ENCODE measurements around the gene NPIPA5. TPM values are rescaled to one million over a fixed set of nuclear protein-coding genes. Genes with fewer than 3 reads are reported as not detected.
"Not testable (repeated sequence)": the region's sequence is repeated elsewhere in the genome, so short reads cannot be mapped to it uniquely, and the experiment has no call there.

NPIPA5 gene
- total RNA-seq, 1 donor: 2.0 TPM

- H3K4me3 ChIP-seq (ENCODE audit: low read length); H3K9me3 ChIP-seq (ENCODE audit: low read depth, low read length); H3K27me3 ChIP-seq (ENCODE audit: insufficient read depth, low read length); H3K4me1 ChIP-seq (ENCODE audit: insufficient read depth, low read length): not testable (repeated sequence)
Observed at GRCh38 chr16:15338986-15339385, 39.1 kb downstream of the NPIPA5 start.

GRCh38 chr16:15337974-15338605 lies 40.0 kb downstream of the NPIPA5 start:
- H3K27me3 ChIP-seq (ENCODE audit: insufficient read depth, low read length); H3K4me1 ChIP-seq (ENCODE audit: insufficient read depth, low read length); H3K9me3 ChIP-seq (ENCODE audit: low read depth, low read length); H3K4me3 ChIP-seq (ENCODE audit: low read length): not testable (repeated sequence)

GRCh38 chr16:15335609-15336008 lies 42.5 kb downstream of the NPIPA5 start:
- H3K4me3 ChIP-seq (ENCODE audit: low read length): not testable (repeated sequence)

GRCh38 chr16:15333969-15334368 lies 44.1 kb downstream of the NPIPA5 start:
- not testable (repeated sequence) for H3K4me1 ChIP-seq (ENCODE audit: insufficient read depth, low read length); H3K4me3 ChIP-seq (ENCODE audit: low read length); H3K27me3 ChIP-seq (ENCODE audit: insufficient read depth, low read length); H3K9me3 ChIP-seq (ENCODE audit: low read depth, low read length)

More at GRCh38 chr16:15335609-15336008, 42.5 kb downstream of the NPIPA5 start:
- not testable (repeated sequence) for H3K9me3 ChIP-seq (ENCODE audit: low read depth, low read length); H3K4me1 ChIP-seq (ENCODE audit: insufficient read depth, low read length); H3K27me3 ChIP-seq (ENCODE audit: insufficient read depth, low read length)

GRCh38 chr16:15330978-15331377 lies 47.1 kb downstream of the NPIPA5 start:
- H3K9me3 ChIP-seq (ENCODE audit: low read depth, low read length); H3K27me3 ChIP-seq (ENCODE audit: insufficient read depth, low read length); H3K4me1 ChIP-seq (ENCODE audit: insufficient read depth, low read length); H3K4me3 ChIP-seq (ENCODE audit: low read length): not testable (repeated sequence)

- H3K4me3 ChIP-seq (ENCODE audit: low read length): not testable (repeated sequence)
Observed at GRCh38 chr16:15324954-15325353, 53.1 kb downstream of the NPIPA5 start.

GRCh38 chr16:15323373-15323772 lies 54.7 kb downstream of the NPIPA5 start:
- not testable (repeated sequence) for H3K4me3 ChIP-seq (ENCODE audit: low read length); H3K4me1 ChIP-seq (ENCODE audit: insufficient read depth, low read length); H3K27me3 ChIP-seq (ENCODE audit: insufficient read depth, low read length); H3K9me3 ChIP-seq (ENCODE audit: low read depth, low read length)

More at GRCh38 chr16:15324954-15325353, 53.1 kb downstream of the NPIPA5 start:
- H3K4me1 ChIP-seq (ENCODE audit: insufficient read depth, low read length); H3K27me3 ChIP-seq (ENCODE audit: insufficient read depth, low read length); H3K9me3 ChIP-seq (ENCODE audit: low read depth, low read length): not testable (repeated sequence)

GRCh38 chr16:15321221-15321620 lies 56.9 kb downstream of the NPIPA5 start:
- not testable (repeated sequence) for H3K4me1 ChIP-seq (ENCODE audit: insufficient read depth, low read length); H3K9me3 ChIP-seq (ENCODE audit: low read depth, low read length); H3K4me3 ChIP-seq (ENCODE audit: low read length); H3K27me3 ChIP-seq (ENCODE audit: insufficient read depth, low read length)

GRCh38 chr16:15314562-15314961 lies 63.5 kb downstream of the NPIPA5 start:
- H3K9me3 ChIP-seq (ENCODE audit: low read depth, low read length); H3K4me3 ChIP-seq (ENCODE audit: low read length); H3K4me1 ChIP-seq (ENCODE audit: insufficient read depth, low read length); H3K27me3 ChIP-seq (ENCODE audit: insufficient read depth, low read length): not testable (repeated sequence)

Other genes starting within 250 kb of the NPIPA5 start
- under 0.01 TPM for gene MPV17L, start 17.5 kb upstream of the NPIPA5 start, total RNA-seq
- 2.7 TPM for gene BMERB1, start 56.3 kb upstream of the NPIPA5 start, total RNA-seq

All from mononuclear cell (primary cell).